Right cardiac atrium (tissue), 5 donors: ENCODE data around the gene ASB12. TPM values are rescaled to one million over a fixed set of nuclear protein-coding genes. Genes with fewer than 3 reads are reported as not detected.
A peak's percentile ranks its signal among the peaks of the same experiment; 100 is the strongest.

ENCODE experiments used
- ATAC-seq, 2 donors: fragments of 200-7000 bp; cut with Tn5 transposase; one replicate each; pipeline versions ENCODE4 v1.8.0 to v1.9.1; 2020; ENCODE audit warnings: moderate library complexity in 2 of 2, mild to moderate bottlenecking in 1 of 2
- DNase-seq, 3 donors: peaks; one replicate each; pipeline ENCODE4 v3.0.0-alpha.2; 2020
- H3K27ac ChIP-seq: one replicate; pipeline ENCODE4 v1.5.1; 2013; ENCODE audit warnings: mild to moderate bottlenecking, low read length, control low read depth, moderate library complexity
- H3K27me3 ChIP-seq: one replicate; pipeline ENCODE4 v1.6.1; 2013; ENCODE audit not compliant: control insufficient read depth, insufficient read depth
- H3K4me1 ChIP-seq: one replicate; pipeline ENCODE4 v1.6.1; 2013; ENCODE audit warnings: low read length; ENCODE audit not compliant: control insufficient read depth, insufficient read depth
- H3K4me3 ChIP-seq: one replicate; pipeline ENCODE4 v1.5.1; 2013; ENCODE audit warnings: low read length, control low read depth
- H3K9me3 ChIP-seq: one replicate; pipeline ENCODE4 v1.6.1; 2013; ENCODE audit warnings: low read length; ENCODE audit not compliant: control insufficient read depth
- WGBS: extraction: QIAGEN DNeasy Blood & Tissue Kit; methylation state at CpG from one replicate; pipeline ENCODE4 v1.1.7; 2013; 5-methylcytosine and 5-hydroxymethylcytosine counted together
- intact Hi-C, 4 donors: fragments of 100-400 bp; cut with DNase I; formaldehyde crosslinking; loops; one replicate each; pipeline versions ENCODE4 v1.11.0 to v1.14.0; 2022 to 2023
- polyA plus RNA-seq: library from polyadenylated mRNA; stranded (reverse); fragments of 200-250 nt; gene quantifications from one replicate; pipeline ENCODE4 v1.2.3, GENCODE V29; 2013
- total RNA-seq, 4 donors: library from RNA; stranded (reverse); fragmentation: NEBNext Ultra II Directional; extraction: Animal tissue kit (Norgen Biotek cat#: 25700); gene quantifications; one replicate each; pipeline ENCODE4 v1.2.1, GENCODE V29; 2021
- donor health status: healthy with polysubstance abuse.
- donor health status: DM: no; HTN: yes; CAD: no.
- donor health status: DM: no; HTN: no; CAD: no.
- donor health status: DM: no; HTN: yes; CAD: no; lungs with severe emphysema.
- donor health status: DM: yes; HTN: yes; CAD: no.

ASB12 gene
- total and polyA plus RNA-seq, 5 donors: 0.45 to 1.4 (median 0.94) TPM

DNA sequence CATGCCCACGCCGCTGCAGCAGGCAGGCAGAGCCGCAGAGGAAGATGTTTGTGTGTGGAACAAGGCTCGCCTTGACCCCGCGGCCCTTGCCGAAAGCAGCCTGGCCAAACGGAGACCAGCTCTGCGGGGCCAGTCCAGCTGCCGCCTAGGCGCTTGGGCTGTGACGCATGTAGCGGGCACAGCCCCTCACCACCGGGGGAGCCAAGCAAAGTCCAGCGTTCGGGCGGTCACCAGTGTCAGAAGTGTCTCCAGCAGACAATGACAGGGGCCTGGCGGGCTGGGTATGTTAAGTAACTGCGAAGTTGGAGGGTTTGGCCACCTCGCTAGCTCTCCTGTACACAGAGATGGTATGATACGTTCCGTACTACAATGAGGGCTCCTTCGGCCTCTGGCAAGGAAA, 26.2 kb downstream of the ASB12 start:
- peak; percentile 64 to 78 (median 77) for DNase-seq
- intact Hi-C loops: no loop called here
- H3K4me1 ChIP-seq: no peaks in the 10 kb centered on the region
- no peaks in the 10 kb centered on the region for H3K27me3 ChIP-seq
- peak overlapping the region; percentile 75 for H3K4me3 ChIP-seq
- H3K9me3 ChIP-seq: no peaks in the 10 kb centered on the region
- ATAC-seq: peak; percentile 27 to 29
- 30% methylated on average over 23 of the region's 23 CpGs for WGBS
- H3K27ac ChIP-seq: peak overlapping the region; percentile 62

- H3K27ac ChIP-seq: no peak overlapping the region
- no peaks in the 10 kb centered on the region for H3K4me1 ChIP-seq
- DNase-seq (no peak), ATAC-seq (no peak)
- intact Hi-C loops: no loop called here
- WGBS: 81% methylated on average over 2 of the region's 2 CpGs
- no peaks in the 10 kb centered on the region for H3K9me3 ChIP-seq
- no peak overlapping the region for H3K4me3 ChIP-seq
- H3K27me3 ChIP-seq: no peaks in the 10 kb centered on the region
Measured at GRCh38 chrX:64202808-64203325, 27.5 kb downstream of the ASB12 start.

DNA sequence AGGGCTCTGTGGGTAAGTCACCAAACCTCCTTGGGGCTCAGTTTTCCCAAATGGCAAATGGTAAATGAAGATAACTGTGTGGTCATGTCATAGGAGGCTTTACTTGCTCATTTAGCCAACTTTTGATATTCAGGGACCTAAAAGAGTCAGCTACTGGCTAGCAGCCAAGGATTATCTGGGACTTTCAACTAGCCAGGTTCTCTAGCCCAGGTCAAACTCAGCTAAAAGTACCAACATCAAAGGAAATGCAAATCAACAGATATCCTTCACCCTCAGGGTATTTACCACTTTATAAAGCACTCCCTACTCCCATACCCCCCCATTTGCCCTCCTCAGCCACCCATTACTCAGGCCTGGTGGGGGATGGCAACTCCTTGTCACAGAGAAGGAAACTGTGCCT, 32.4 kb downstream of the ASB12 start:
- H3K4me1 ChIP-seq: peaks cover 4% of the 10 kb centered on the region
- no peaks in the 10 kb centered on the region for H3K9me3 ChIP-seq
- H3K27me3 ChIP-seq: no peaks in the 10 kb centered on the region
- no peak overlapping the region for H3K27ac ChIP-seq
- ATAC-seq: no peak
- H3K4me3 ChIP-seq: no peak overlapping the region
- no peak for DNase-seq
- intact Hi-C loops: no loop called here

- Histone ChIP-seq H3K27me3 (no peaks in the 10 kb centered on the region), H3K4me3 (no peak overlapping the region), H3K4me1 (peaks cover 4% of the 10 kb centered on the region), H3K27ac (no peak overlapping the region), H3K9me3 (no peaks in the 10 kb centered on the region)
- 88% methylated on average over 3 of the region's 3 CpGs for WGBS
- DNase-seq: no peak
- intact Hi-C loops: no loop called here
- ATAC-seq: no peak
Measured at GRCh38 chrX:64196606-64197005, 33.8 kb downstream of the ASB12 start.

- 58% methylated on average over 1 of the region's 1 CpG for WGBS
- H3K27ac ChIP-seq: no peak overlapping the region
- no peaks in the 10 kb centered on the region for H3K27me3 ChIP-seq
- no peak overlapping the region for H3K4me3 ChIP-seq
- intact Hi-C loops: no loop called here
- no peak for ATAC-seq
- peaks cover 4% of the 10 kb centered on the region for H3K4me1 ChIP-seq
- H3K9me3 ChIP-seq: no peaks in the 10 kb centered on the region
- no peak for DNase-seq
Measured at GRCh38 chrX:64195862-64196261, 34.5 kb downstream of the ASB12 start.

- DNase-seq (peak; percentile 19 to 64 (median 60)), ATAC-seq (peak; percentile 65 to 88)
Measured at GRCh38 chrX:64192673-64193072, 37.7 kb downstream of the ASB12 start.

GRCh38 chrX:64192040-64192439, 38.4 kb downstream of the ASB12 start:
- intact Hi-C loops: no loop called here
- no peaks in the 10 kb centered on the region for H3K27me3 ChIP-seq
- 91% methylated on average over 3 of the region's 3 CpGs for WGBS
- ATAC-seq (no peak), DNase-seq (no peak)
- no peaks in the 10 kb centered on the region for H3K9me3 ChIP-seq
- H3K4me1 ChIP-seq: peaks cover 13% of the 10 kb centered on the region
- no peak overlapping the region for H3K4me3 ChIP-seq
- H3K27ac ChIP-seq: peak overlapping the region; percentile 37

More at GRCh38 chrX:64192673-64193072, 37.7 kb downstream of the ASB12 start:
- intact Hi-C loops: no loop called here
- Histone ChIP-seq H3K9me3 (no peaks in the 10 kb centered on the region), H3K27ac (peak overlapping the region; percentile 37), H3K27me3 (no peaks in the 10 kb centered on the region), H3K4me3 (no peak overlapping the region), H3K4me1 (peaks cover 9% of the 10 kb centered on the region)
- 72% methylated on average over 5 of the region's 5 CpGs for WGBS

- intact Hi-C loops: no loop called here
- no peak overlapping the region for H3K4me3 ChIP-seq
- H3K4me1 ChIP-seq: peaks cover 15% of the 10 kb centered on the region
- ATAC-seq (no peak), DNase-seq (no peak)
- H3K9me3 ChIP-seq: no peaks in the 10 kb centered on the region
- H3K27me3 ChIP-seq: no peaks in the 10 kb centered on the region
- no peak overlapping the region for H3K27ac ChIP-seq
- WGBS: 98% methylated on average over 19 of the region's 19 CpGs
Measured at GRCh38 chrX:64191281-64192010, 39.0 kb downstream of the ASB12 start.

GRCh38 chrX:64190136-64190740, 40.2 kb downstream of the ASB12 start:
- H3K4me1 ChIP-seq: peaks cover 16% of the 10 kb centered on the region
- H3K4me3 ChIP-seq: no peak overlapping the region
- H3K27me3 ChIP-seq: no peaks in the 10 kb centered on the region
- ATAC-seq: no peak
- no peak for DNase-seq
- H3K27ac ChIP-seq: no peak overlapping the region
- no peaks in the 10 kb centered on the region for H3K9me3 ChIP-seq
- intact Hi-C loops: no loop called here
- WGBS: 96% methylated on average over 10 of the region's 10 CpGs

GRCh38 chrX:64188901-64189300, 41.5 kb downstream of the ASB12 start:
- no peak overlapping the region for H3K4me3 ChIP-seq
- ATAC-seq: no peak
- intact Hi-C loops: no loop called here
- DNase-seq: no peak
- no peaks in the 10 kb centered on the region for H3K27me3 ChIP-seq
- peaks cover 20% of the 10 kb centered on the region for H3K4me1 ChIP-seq
- H3K9me3 ChIP-seq: no peaks in the 10 kb centered on the region
- H3K27ac ChIP-seq: no peak overlapping the region
- 98% methylated on average over 3 of the region's 3 CpGs for WGBS

GRCh38 chrX:64187762-64188150, 42.7 kb downstream of the ASB12 start:
- ATAC-seq (no peak), DNase-seq (no peak)
- Histone ChIP-seq H3K27ac (peak overlapping the region; percentile 64), H3K4me3 (no peak overlapping the region), H3K4me1 (peaks cover 21% of the 10 kb centered on the region), H3K9me3 (no peaks in the 10 kb centered on the region), H3K27me3 (no peaks in the 10 kb centered on the region)
- intact Hi-C loops: no loop called here
